T follicular helper cell (primary cell): ENCODE measurements around the gene MT1G.
"Not testable (repeated sequence)": the region's sequence is repeated elsewhere in the genome, so short reads cannot be mapped to it uniquely, and the experiment has no call there.

Experiments
- DNase-seq: peaks from one replicate; pipeline ENCODE4 v3.0.0-alpha.2; 2020; ENCODE audit warnings: low read depth
- total RNA-seq, 2 experiments: gene quantifications; one replicate each; lab custom pipeline; 2026; lab: John Stamatoyannopoulos, UW

The MT1G gene
- total RNA-seq: 0 to 0.22 reads per million in 2 experiments

DNA sequence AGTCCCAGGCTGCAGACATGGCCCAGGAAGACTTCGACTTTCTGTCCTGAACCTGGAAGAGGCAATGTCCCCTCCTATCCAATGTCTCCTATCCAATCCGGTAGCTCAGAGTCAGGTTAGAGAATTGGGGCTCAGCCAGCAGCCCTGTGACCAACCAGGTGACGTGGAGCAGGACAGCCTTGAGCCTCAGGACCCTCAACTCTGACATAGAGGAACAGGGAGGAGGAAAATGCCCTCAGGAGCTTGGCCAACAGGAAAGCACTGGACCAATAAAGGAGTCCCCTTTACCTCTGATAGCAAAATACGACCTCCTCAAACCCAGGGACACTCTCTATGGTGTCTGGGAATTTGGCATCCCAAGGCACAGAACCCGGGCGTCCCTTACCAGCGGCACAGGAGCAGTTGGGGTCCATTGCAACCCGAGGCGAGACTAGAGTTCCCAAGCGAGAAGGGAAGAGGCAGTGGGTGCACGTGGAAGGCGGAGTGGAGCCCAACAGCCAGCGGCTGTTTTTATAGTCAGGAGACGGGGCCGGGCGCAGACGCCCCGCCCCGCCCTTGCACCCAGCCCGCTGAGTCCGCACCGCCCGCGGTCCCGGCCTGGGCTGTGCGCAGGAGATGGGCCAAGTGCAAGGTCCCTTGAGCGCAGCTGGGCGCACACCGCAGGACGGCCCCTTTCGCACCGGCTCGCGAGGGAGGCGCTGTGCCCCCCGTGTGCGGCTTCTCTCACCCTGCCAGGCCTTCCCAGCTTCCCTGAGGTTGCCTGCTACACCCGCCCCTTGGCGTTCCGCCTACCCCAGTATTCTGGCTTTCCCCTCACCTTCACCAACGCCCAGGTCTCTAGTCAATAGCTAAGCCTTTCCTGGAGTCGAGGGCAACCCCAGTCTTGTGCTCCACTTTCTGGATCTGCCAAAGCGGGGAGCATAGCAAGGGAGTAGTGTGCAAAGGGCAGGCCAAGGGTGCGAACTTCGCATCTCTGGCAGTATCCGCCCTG, at the start of gene MT1G:
MT1G (minus strand) TSS at position 485 of the 991 bp plus-strand sequence; CDS start at position 413, 72 bp downstream.
- DNase-seq: no peak

DNA sequence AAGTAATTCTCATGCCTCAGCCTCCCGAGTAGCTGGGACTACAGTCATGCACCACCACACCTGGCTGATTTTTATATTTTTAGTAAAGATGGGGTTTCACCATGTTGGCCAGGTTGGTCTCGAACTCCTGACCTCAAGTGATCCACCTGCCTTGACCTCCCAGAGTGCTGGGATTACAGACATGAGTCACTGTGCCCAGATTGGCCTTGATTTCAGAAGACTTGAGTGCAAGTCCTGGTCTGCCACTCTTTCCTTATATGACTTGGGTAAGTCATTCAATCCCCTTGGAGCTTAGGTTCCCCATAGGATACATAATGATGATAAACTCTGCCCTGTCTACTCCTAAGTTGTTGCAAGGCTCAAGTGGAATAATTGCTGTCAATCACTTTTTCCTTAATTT, 49.7 kb upstream of the MT1G start:
- not testable (repeated sequence) for DNase-seq

DNA sequence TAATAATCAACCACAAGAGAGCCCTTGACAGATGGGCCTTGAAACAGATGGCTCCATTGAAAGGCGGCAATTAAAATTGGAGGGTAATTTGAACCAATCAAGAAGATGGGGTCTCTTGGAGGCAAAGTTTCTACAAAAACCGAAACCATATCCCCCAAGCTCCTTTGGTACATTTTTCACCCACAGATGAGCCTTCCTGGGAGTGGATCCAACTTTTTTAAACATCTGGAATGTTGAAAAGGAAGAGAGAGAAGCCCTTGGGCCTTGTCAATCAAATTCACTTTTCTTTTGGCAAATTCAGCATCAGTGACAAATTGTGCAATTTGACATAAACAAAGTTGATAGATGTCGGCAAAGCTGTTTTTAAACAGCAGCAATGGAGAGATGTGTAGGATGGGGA, 48.9 kb upstream of the MT1G start:
- no peak for DNase-seq

DNA sequence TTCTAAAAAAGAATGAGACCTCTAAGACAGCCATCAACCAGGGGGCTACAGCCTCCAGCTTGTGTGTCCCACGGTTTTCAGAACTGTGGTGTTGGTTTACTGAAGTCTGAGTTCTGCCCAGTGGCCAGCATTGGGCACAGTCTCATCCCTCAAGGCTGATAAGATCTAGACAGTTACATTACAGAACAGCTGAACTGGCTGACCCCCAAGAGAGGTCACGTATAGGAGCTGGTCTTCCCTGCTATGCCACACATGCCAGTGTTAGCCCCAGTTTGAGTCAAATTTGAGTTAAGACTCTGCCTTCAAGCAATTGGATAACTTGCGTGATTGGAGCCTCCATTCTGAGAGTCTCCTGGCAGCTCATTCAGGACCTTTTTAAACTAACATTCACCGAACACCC, 47.3 kb upstream of the MT1G start:
- DNase-seq: no peak

DNA sequence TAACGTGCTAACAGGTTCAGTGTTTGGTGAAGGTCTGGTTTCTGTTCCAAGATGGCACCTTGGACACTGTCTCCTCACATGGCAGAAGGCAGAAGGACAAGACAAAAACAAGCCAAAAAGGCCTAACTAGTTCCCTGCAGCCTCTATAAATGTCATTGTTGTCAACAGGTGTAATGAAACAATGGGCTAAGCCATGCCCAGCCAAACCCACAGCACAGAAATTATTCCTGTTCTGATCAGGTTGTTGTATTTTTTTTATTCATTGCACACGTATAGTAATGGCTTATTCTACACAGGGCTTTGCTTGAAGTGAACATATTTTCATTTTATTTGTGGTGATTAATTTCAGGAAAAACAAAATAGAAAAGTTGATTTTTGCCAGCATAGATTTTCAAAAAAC, 45.9 kb upstream of the MT1G start:
- DNase-seq: no peak

DNA sequence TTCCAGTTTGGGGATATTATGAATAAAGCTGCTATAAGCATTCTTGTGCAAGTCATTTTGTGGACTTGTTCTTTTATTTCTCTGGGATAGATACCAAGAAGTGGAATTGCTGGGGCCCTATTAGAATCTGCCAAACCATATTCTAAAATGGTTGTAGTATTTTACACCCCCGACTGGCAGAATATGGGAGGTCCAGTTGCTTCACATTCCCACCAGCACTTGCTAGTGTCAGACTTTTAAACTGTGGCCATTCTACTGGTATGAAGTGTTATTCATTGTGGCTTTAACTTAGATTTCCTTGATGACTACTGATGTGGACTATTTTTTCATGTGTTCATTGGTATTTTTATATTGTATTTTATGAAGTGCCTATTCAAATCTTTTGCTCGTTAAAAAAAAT, 44.0 kb upstream of the MT1G start:
- no peak for DNase-seq

DNA sequence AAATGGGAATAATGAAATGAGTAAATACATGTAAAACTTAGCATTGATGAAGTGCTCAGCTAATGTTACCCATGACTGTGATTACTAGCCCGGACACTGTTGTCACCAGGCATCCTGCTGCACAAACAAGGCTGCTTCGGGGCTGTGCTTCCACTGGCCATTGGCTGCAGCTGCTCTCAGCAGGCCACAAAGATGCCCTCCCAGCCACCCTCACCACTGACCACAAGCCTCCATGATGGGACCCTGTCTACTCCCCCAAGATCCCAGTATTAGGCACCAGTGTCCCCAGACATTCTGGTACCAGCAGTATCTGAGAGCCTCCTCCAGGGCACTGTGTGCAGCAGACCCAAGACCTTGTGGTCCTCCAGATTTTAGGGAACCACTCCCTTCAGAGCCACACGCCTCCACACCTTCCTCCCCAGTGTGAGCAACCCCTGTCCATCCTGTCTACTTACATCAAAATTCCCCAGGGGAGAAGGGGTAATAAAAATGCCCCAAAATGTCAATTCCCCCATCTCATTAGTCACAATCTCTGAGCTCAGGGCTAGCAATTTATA, 42.4 kb upstream of the MT1G start:
- DNase-seq: no peak

DNA sequence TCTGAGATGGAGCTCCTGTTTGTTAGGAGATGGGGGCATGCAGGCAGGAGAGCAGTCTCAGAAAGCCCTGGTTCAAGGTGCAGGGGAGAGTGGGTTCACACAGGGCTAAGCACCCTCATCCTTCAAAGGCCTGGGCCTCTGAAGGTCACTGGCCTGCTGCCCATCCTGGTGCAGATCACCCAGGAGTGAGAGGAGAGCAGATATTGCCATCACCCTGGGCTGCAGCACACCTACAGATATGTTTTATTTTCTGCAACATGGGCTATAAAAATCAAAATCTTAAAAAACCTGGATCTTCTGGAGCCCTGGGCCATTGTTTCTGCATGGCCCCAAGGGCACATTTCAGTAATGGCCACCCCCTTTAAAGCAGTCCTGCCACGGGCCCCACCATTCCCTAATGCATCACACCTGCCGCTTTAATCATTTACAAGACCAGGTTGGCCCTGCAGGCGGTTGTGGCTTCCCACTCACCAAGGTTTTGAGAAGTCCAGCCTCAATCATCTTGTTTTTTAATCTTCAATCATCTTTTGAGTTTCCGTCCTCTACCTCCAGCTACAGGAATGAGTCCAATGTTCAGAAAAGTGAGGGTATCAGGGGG, 41.7 kb upstream of the MT1G start:
- DNase-seq: no peak

DNA sequence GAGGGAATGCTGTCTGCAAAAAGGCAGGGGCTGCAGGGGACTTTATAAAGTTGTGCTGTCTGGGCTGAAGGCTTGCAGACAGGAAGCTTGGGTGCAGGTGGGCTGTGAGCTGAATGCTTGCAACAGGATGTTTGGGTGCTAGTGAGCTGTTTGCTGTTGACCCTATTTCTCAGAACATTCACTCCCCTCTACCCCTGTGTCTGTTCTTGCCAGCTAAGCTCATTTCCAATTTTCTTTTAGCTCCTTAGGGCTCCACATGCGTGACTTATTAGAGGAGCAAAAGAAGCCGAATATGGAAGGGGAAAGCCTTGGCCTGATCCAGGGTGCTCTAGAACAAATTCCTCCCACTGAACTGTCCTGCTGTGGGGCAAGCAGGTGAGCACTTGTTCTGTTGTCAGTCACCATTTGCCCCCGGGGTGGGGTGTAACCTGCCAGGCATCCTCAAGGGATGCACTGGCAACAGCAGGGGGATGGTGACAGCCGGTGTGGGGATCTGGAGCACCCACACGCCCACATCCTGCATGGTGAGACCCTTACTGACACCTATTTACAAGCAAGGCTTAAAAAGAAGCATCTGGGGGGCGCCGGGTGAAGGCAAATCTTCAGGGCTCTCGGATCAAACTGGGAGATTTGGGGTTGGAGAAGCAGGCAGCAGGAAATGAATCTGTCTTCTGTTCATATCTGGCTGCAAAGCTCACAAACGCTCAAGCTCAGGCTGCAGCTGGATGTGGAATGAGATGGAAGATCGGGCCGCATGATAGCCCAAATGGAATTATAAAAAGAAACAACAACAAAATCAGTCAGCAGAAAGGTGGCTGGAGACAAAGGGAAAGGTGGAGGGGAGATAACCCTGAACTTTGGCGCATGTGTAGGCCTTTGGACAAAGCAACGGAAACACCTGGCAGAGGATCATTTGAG, 40.9 kb upstream of the MT1G start:
- DNase-seq: no peak

DNA sequence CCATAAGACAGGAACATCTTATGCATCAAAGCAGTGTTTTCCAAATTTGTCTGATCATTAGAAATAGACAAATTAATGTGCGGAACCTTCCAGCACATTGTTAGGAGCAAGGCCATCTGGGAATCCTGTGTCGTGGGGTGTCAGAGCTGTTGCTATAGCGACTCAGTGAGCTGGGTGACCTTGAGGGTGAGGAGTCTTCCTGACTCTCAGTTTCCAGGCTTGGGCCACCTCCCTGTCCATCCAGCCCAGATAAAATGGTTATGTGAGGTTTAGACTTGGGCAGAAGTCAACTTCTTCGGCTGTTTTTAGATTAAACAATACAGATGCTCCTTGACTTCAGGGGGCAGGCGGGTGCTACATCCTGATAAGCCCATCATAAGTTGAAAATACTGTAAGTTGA, 35.0 kb upstream of the MT1G start:
- no peak for DNase-seq

DNA sequence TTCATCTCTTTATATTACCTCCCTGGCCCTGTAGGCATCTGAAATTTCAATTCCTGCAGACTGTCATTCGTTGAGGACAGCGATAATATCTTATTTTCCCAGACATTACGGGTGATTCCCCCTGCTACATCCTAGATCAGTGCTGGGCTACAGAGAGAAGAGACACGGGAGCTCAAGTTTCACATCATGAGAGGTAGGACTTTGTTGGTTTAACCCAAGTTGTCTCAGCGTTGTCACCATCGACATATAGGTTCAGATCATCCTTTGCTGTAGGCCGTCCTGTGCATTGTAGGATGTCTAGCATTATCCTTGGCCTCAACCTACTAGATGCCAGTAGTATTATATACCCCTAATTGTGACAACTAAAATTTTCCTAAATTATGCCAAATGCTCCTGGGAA, 33.7 kb upstream of the MT1G start:
- no peak for DNase-seq

DNA sequence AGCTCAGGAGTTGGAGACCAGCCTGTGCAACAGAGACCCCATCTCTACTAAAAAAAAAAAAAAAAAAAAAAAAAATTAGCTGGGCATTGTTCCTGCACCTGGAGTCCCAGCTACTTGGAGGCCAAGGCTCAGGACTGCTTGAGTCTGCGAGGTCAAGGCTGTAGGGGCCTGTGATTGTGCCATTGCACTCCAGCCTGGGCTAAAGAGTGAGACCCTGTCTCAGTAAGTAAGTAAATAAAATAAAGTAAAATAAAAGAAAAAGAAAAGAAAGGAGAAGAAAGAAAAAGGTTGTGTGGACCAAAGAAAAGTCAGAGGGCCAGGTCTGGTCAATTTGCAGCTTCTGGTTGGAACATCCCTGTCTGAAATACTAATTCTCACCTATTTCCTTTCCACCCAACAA, 32.8 kb upstream of the MT1G start:
- no peak for DNase-seq

DNA sequence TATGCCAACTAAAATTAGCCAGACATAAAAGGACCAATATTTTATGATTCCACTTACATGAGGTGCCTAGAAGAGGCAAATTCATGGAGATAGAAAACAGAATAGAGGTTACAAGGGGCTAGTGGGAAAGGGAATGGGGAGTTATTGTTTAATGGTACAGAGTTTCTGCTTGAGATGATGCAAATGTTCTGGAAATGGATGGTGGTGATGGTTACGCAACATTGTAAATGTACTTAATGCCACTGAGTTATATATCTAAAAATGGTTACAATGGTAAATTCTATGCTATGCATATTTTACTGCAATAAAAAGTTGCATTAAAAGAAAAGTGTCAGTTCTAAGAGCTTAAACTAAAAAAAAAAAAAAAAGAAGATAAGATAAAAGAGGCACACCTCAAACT, 32.3 kb upstream of the MT1G start:
- no peak for DNase-seq

DNA sequence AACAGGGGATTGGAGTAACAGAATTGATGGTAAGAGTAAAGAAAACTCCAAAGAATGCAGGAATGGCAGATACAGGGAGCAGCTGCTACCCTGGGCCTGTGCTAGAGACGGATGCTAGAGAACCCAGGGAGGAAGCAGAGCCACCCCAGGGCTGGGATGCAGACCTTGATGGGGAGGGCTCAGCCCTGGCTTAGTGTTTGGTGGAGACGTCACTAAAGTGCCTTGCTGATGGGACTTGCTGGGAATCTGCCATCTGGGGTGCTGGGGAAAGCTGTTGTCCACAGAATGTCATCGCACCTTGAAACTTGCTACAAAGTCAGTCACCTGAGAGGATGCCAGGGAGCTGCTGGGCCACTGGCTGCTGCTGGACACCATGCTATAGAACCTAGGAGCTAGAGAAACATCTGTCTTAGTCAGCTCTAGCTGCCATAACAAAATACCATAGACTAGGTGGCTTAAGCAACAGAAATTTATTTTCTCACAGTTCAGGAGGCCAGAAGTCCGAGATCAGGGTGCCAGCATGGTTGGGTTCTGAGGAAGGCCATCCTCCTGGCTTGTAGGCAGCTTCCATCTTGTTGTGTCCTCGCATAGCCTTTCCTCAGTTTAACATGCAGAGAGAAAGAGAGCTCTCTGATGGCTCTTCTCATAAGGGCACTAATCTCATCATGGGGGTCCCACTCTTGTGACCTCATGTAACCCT, 29.7 kb upstream of the MT1G start:
- DNase-seq: no peak

DNA sequence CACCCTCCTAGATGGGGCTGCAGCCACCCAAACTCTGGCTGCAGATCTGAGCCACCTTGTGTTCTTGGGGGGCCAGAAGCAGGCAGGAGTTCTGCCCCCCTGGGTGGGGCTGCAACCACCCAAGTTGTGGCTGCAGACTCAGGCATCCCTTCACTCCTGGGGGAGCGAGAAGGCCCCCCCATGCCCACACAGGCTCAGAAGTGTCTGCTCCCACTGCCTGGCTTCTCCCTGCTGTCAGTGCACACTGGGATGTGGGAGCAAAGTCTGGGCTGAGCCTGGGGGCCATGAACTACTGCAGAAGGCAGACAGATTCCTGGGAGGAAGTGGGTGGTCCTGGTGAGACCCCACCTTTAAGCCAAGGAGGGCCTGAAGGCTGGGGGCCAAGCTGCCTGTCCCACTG, 27.4 kb upstream of the MT1G start:
- no peak for DNase-seq

DNA sequence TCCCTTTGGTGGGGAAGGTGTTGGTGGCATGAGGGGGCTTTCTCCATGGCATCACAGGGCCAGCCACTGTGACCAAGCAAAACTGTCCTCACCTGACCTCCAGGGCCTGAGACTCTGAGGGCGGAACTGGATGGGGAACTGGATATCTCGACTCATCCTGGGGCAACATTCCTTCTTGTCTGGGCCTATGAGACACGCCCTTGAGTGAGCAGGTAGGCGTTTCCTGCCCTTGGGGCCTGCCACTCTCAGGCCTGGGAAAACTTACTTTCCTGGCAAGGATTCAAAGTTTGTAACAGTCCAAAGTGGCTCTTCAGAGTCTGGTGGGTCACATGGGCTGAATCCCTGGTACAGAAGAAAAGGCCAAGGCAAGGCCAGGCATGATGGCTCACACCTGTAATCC, 24.0 kb upstream of the MT1G start:
- no peak for DNase-seq

DNA sequence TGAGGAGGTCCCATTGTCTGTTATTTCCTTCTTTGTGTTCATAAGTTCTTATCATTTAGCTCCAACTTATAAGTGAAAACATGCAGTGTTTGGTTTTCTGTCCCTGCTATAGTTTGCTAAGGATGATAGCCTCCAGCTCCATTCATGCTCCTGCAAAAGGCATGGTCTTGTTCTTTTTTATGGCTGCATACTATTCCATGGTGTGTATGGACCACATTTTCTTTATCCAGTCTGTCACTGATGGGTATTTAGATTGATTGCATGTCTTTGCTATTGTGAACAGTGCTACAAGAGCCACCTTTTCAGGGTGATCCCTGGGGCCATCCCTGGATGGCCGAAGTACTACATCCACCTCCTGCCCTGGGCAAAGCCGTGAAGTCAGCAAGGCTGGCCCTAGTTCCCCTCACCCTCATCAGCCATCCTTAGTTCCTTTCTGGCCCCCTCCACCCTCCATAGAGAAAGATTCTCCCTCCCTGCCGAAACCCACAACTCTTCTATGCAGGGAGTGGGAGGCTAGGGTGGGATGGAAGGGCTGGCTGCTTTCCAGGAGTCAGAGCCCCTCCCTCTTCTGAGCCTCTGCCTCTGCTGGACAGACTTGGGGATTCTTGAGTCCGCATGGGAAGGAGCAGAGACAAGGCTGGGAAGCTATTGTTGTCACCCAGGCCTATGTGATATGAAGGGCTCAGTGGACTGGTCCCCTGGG, 22.7 kb upstream of the MT1G start:
- no peak for DNase-seq

DNA sequence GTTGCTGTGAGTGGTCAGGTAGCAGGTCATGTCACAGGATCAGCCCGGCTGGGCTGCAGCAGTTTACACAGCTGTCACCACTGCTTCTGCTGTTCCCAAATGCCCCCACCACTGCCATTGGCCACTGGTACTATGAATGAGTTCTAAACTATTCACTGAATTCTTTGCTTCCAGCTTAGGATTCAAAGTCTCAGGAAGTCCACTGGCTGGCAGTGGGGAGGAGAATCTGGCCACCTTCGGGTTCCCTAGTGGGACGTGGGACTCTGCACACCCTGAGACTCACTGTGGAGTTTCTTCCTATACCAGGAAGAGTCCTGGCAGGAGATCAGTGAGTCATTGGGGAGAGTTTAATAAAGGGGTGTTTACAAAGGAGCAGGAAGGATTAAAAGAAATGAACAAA, 21.3 kb upstream of the MT1G start:
- DNase-seq: no peak

DNA sequence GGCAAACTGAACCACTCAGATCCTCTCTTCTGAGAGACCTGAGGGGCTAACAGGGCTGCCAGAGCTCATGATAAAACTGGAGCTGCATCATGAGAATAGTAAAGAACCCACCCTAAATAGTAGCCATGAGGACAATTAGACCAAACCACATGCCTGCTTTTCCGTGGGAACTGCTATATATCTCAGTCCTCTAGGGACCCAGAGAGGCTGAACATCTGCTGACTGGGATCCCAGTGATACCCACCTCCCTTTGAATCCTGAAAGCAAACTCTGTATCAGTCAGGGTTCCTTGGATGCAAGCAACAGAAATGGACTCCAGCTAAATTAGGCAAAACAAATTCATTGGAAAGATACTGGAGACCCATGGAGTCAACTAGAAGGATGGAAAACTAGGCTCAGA, 20.9 kb upstream of the MT1G start:
- DNase-seq: no peak

DNA sequence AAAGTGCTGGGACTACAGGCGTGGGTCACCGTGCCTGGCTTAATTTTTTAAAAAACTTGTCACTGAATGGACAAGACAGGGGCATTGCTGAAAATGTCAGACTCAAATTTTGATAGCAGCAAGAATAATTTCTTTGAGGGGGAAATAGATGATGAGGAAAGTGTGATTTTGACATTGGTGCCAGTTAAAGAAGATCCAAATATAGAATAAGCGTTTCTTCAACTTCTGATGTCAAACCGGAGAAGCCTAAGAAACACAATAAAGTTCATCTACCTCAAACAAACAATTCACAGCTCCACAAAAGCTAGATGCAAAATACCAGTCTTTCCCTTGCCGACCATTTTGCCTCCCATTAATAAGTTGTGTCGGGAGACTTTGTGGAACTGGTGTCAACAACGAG, 18.9 kb upstream of the MT1G start:
- DNase-seq: no peak
